HG02623 (cell line): ENCODE results near the gene KRT26.

Source experiments
- ATAC-seq: cut with Tn5 transposase; IDR thresholded peaks from one replicate; pipeline ENCODE4 v1.9.1; 2021; ENCODE audit warnings: moderate library complexity; ENCODE audit not compliant: unreplicated experiment

The KRT26 gene

DNA sequence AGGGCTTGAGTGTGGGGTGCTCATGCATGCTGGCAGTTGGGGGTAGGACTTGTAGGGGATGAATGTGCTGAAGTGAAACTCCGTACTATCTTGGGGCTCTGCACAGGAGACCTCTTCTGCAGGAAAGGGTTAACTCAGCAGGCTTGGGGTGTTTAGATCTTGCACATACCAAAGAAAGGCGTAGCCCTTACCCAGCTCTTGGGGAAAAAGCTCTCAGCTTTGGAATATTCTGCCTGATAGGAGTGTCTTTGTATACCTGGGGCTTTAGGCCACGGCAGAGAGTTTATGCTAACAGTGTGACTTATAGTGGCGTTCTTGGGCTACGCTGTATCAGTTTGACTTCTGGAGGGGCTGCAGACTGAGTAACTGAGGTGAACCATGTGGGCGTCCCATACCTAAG is 38.0 kb downstream of the KRT26 start:
- no peak for ATAC-seq

DNA sequence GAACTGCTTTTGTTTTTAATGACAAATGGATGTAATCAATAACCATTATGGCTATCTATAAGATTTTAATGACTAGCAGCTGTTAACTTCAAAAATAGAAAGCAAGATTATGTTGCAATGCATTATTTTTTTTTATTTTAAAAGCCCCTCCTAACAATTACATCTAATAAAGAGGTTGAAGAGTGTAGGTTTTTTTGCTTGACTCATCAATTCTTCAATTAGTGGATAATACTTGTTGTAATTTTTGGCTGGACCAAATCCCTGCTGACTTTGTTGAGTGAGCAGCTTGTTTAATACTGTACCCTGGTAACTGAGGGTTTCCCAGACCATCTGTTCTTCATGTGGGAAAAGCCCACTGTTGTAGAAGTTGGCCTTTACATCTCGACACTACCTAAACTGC is 41.0 kb downstream of the KRT26 start:
- no peak for ATAC-seq

DNA sequence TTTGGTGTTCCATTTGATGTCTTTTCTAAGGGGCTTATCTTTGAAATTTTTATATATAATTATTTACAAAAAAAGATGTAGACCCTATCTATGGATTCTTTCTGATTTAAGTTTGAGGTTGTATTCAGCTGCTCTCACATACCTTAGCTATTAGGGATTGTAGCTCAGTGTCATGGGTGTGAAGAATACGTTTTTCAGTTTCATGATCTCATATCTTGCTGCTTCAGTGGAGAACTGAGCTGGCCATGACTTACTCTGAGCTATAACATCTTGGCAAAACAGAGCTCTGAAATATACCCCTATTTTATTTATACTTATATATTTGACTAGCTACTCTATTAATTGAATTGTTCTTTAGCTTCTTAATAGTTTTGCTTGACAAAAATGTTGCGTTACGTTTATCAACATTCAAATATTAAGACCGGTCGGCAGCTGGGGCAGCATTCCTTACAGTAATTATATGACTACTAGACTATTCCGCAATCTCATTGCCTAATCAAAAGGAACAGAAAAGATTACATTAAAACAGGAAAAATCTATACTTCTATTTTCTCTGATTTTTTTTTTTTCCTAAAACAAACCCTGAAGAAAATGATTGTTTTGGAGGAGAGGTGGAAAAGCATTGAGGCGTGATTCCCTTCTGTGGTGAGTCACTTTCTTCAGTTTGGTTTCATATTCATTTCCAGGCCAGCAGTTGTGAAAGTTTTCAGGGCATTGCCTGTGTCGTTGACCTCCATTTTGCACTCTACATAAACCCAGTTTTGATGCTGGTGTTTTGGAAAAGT is 44.4 kb downstream of the KRT26 start:
- no peak for ATAC-seq

DNA sequence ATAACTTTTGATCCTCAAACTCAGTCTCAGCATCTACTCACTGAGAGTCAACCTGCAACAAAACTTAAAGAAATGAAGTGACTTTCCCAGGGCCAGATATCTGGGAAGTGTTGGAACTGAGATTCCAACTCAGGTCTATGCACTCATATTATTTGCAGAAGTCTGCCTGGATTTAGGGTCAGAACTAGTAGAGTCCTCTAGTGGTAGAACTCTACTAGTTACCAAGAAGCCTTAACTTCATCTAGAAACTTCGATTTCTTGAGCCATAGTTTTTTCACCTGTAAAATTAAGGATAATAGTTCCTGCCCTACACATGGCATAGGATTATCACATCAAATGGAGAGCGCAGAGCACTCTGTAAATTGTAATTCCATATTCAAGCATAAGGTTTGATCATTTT is 45.1 kb downstream of the KRT26 start:
- ATAC-seq, result no peak

DNA sequence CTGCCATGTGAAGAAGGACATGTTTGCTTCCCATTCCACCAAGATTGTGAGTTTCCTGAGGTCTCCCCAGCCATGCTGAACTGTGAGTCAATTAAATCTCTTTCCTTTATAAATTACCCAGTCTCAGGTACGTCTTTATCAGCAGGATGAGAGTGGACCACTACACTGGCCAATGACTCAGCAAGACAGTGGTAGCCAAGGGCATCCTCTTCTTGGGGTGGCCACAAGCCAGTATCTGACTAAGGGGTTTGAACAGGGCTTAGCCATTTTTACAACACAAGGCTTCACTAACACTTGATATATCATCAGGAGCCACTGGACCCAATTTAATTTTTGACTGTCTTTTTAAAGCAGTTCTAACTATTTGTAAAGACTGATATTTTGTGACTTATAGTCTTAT is 47.3 kb downstream of the KRT26 start:
- ATAC-seq, result no peak

DNA sequence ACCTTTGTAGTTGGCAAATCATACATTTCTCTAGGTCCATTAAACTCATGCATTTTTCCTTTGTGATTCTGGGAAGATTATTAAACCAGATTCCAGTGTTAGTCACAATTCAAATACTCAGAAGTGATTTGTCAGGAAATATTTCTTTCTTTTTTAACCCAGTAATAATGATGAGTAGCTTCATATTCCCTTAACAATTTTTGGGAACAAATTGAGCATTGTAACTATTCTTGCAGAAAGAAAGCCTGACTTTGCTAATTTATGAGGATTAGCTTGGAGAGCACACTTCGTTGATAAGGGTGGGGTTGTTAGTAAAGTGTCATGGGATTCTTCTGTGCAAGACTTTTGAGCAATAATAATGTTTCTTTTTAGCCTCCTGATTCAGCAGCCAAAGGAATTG is 49.8 kb downstream of the KRT26 start:
- ATAC-seq, result no peak

DNA sequence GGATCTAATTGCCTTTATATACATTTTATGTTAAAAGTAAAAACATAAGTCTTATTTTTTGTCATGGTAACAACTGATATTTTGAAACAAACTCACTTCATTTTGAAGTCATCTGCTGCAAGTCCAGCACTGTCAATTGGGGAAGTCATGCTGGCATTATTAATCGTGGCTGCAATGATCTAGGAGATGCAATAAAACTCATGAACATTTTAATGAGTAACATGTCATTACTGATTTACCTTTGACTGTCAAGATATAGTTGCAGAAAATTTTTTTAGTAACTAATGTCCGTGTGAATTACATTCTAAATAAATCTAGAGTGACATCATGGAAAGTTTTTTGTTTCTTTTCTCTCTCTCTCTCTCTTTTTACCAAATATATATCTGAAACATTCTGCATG is 51.1 kb downstream of the KRT26 start:
- no peak for ATAC-seq

DNA sequence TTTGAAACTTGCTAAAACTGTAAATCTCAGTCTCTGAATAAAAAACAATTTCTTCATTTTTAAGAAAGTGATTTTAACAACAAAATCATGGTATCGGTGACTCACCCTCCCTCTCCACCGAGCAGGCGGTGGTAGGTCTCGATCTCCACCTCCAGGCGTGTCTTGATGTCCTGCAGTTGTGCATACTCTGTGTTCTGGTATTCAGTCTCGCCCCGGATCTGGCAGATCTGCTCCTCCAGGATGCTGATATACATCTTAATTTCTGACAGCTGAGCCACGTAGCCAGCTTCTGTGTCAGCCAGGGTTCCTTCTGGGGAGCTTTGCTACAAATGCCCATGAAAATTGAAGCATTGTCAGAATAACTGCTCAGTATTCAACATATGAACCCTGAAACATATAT is 53.1 kb downstream of the KRT26 start:
- no peak for ATAC-seq

DNA sequence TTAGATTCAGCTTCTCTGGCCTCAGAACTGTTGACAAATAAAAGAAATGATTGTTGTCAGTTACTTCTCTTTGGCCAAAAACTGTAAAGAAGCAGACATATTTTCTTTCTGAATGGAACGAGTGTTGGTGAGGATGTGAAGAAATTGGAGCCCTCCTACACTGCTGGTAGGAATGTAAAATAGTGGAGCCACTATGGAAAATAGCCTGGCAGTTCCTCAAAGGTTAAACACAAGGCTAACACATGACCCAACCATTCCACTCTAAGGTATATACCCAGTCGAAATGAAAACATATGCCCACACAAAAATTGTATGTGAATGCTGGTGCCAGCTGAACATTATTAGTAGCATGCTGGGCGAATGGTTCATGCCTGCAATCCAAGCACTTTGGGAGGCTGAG is 54.2 kb downstream of the KRT26 start:
- ATAC-seq, result no peak
